ENCODE data around the gene SCCPDH.
"Not testable (repeated sequence)": the region's sequence is repeated elsewhere in the genome, so short reads cannot be mapped to it uniquely, and the experiment has no call there.

SCCPDH gene

GRCh38 chr1:246681900-246682895 lies 42.0 kb upstream of the SCCPDH start:
- TF ChIP-seq ZFX (IDR thresholded peaks at IDR 0.05): no peak
- TF ChIP-seq, protein P1, sequence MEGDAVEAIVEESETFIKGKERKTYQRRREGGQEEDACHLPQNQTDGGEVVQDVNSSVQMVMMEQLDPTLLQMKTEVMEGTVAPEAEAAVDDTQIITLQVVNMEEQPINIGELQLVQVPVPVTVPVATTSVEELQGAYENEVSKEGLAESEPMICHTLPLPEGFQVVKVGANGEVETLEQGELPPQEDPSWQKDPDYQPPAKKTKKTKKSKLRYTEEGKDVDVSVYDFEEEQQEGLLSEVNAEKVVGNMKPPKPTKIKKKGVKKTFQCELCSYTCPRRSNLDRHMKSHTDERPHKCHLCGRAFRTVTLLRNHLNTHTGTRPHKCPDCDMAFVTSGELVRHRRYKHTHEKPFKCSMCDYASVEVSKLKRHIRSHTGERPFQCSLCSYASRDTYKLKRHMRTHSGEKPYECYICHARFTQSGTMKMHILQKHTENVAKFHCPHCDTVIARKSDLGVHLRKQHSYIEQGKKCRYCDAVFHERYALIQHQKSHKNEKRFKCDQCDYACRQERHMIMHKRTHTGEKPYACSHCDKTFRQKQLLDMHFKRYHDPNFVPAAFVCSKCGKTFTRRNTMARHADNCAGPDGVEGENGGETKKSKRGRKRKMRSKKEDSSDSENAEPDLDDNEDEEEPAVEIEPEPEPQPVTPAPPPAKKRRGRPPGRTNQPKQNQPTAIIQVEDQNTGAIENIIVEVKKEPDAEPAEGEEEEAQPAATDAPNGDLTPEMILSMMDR (conservative IDR thresholded peaks at IDR 0.05): no peak
- no peak overlapping the region for H3K27ac ChIP-seq

- TF ChIP-seq ZFX (IDR thresholded peaks at IDR 0.05): no peak
- TF ChIP-seq, protein P1 (conservative IDR thresholded peaks at IDR 0.05): no peak
- H3K27ac ChIP-seq: no peak overlapping the region
These were observed 40.7 kb upstream of the SCCPDH start for GRCh38 chr1:246683521-246683920.

- TF ChIP-seq, protein P1 (conservative IDR thresholded peaks at IDR 0.05): no peak
- TF ChIP-seq ZFX (IDR thresholded peaks at IDR 0.05): no peak
- no peak overlapping the region for H3K27ac ChIP-seq
These were observed 37.2 kb upstream of the SCCPDH start for GRCh38 chr1:246687002-246687401.

- no peak overlapping the region; the same call in 1 of the 2 replicates for H3K27ac ChIP-seq
- TF ChIP-seq, protein P1 (conservative IDR thresholded peaks at IDR 0.05): peak; percentile 93
- TF ChIP-seq ZFX (IDR thresholded peaks at IDR 0.05): no peak
These were observed 34.7 kb upstream of the SCCPDH start for GRCh38 chr1:246689409-246690008.

- TF ChIP-seq, protein P1 (conservative IDR thresholded peaks at IDR 0.05): no peak
- no peak overlapping the region for H3K27ac ChIP-seq
These were observed 34.1 kb upstream of the SCCPDH start for GRCh38 chr1:246690100-246690499.

DNA sequence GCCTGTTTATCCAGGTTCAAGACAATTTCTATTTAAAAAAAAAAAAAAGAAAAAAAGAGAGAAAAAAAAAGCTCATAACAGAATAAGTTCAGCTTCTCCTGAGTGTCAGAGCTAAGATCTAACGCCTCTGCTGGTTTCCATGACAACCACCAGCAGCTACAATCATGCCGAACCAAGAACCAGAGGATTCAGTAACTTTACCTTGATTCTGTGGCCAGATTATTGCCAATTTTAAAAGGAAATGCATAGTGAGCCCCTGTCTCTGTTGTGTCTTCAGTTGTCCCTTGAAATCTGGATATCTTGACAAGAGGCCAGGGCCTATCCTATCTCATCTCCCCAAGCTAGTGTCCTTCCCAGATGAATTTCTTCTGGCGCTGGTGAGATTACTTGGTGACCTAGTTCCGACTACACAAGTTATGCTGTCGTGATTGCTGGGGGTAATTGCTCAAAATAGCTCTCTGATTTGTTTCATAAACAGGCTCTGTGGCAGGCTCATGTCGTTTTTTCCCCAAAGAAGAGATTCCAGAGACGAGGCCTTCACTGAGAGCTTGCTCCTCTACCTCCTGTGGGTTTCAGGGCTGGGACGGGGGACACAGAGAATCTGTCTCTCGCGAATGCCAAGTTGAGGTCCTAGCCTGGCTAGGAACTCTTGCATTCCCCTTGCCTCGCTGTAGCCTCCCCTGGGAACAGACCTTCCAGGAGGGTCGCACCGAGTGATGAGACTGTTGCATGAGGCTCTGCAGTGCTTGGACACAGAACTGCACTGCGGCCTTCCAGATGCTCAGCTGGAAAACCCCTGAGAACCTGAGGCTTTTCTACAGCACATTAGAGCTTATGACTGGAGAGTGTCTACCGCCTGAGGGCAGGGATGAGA lies 32.4 kb upstream of the SCCPDH start:
- no peak for TF ChIP-seq ZFX (IDR thresholded peaks at IDR 0.05)
- TF ChIP-seq, protein P1 (conservative IDR thresholded peaks at IDR 0.05): no peak
- no peak overlapping the region for H3K27ac ChIP-seq

- not testable (repeated sequence) for H3K27ac ChIP-seq
These were observed 29.9 kb upstream of the SCCPDH start for GRCh38 chr1:246694213-246694895.
